HG03575 (cell line): ENCODE measurements around the gene MON2.
"Not testable (repeated sequence)": the region's sequence is repeated elsewhere in the genome, so short reads cannot be mapped to it uniquely, and the experiment has no call there.

Experiments used
- ATAC-seq: cut with Tn5 transposase; IDR thresholded peaks from one replicate; pipeline ENCODE4 v1.9.1; 2021; ENCODE audit not compliant: unreplicated experiment, insufficient number of reproducible peaks, low FRiP score; ENCODE audit errors: extremely low read depth

MON2 gene

GRCh38 chr12:62468397-62468796 lies 1.8 kb downstream of the MON2 start:
- no peak for ATAC-seq

GRCh38 chr12:62468935-62469334 lies 2.3 kb downstream of the MON2 start:
- ATAC-seq = no peak

- no peak for ATAC-seq
Measured at GRCh38 chr12:62469704-62470103, 3.1 kb downstream of the MON2 start.

- no peak for ATAC-seq
Measured at GRCh38 chr12:62471734-62472133, 5.1 kb downstream of the MON2 start.

GRCh38 chr12:62472472-62472871 lies 5.8 kb downstream of the MON2 start:
- no peak for ATAC-seq

GRCh38 chr12:62481843-62482540 lies 15.4 kb downstream of the MON2 start:
- ATAC-seq = no peak

GRCh38 chr12:62482769-62483168 lies 16.1 kb downstream of the MON2 start:
- no peak for ATAC-seq

- ATAC-seq = no peak
Measured at GRCh38 chr12:62484233-62484632, 17.6 kb downstream of the MON2 start.

- no peak for ATAC-seq
Measured at GRCh38 chr12:62505786-62506185, 39.2 kb downstream of the MON2 start.

GRCh38 chr12:62512901-62513300 lies 46.3 kb downstream of the MON2 start:
- no peak for ATAC-seq

- ATAC-seq = not testable (repeated sequence)
Measured at GRCh38 chr12:62514080-62514479, 47.5 kb downstream of the MON2 start.

GRCh38 chr12:62516927-62517326 lies 50.3 kb downstream of the MON2 start:
- ATAC-seq = no peak

GRCh38 chr12:62517887-62518286 lies 51.3 kb downstream of the MON2 start:
- no peak for ATAC-seq

GRCh38 chr12:62519043-62519442 lies 52.4 kb downstream of the MON2 start:
- no peak for ATAC-seq

GRCh38 chr12:62520361-62520760 lies 53.7 kb downstream of the MON2 start:
- ATAC-seq = no peak

- no peak for ATAC-seq
Measured at GRCh38 chr12:62522984-62523383, 56.4 kb downstream of the MON2 start.

GRCh38 chr12:62523619-62524018 lies 57.0 kb downstream of the MON2 start:
- no peak for ATAC-seq

GRCh38 chr12:62525271-62525670 lies 58.6 kb downstream of the MON2 start:
- no peak for ATAC-seq

- ATAC-seq = no peak
Measured at GRCh38 chr12:62530596-62530995, 64.0 kb downstream of the MON2 start.

GRCh38 chr12:62532333-62532732 lies 65.7 kb downstream of the MON2 start:
- no peak for ATAC-seq

- ATAC-seq = no peak
Measured at GRCh38 chr12:62533087-62533754, 66.6 kb downstream of the MON2 start.
